Keratinocyte (primary cell): Measurements from ENCODE around the gene TRABD2B. TPM values are rescaled to one million over a fixed set of nuclear protein-coding genes. Genes with fewer than 3 reads are reported as not detected.

Experiments
- DNase-seq: peaks from one replicate; pipeline ENCODE4 v3.0.0-alpha.2; 2011; ENCODE audit warnings: low read depth, missing footprints, low spot score
- FAIRE-seq: peaks from 2 replicates; lab custom pipeline; 2011; peaks lifted over from hg19 to GRCh38; lab: Jason Lieb, UNC
- H2AFZ ChIP-seq: 2 replicates; pipeline ENCODE4 v1.6.0; 2012; ENCODE audit warnings: low read length, control low read depth, inconsistent platforms; ENCODE audit not compliant: control insufficient read depth
- H3K27ac ChIP-seq: 2 replicates; pipeline ENCODE4 v1.5.1; 2011; ENCODE audit warnings: low read length; ENCODE audit not compliant: control insufficient read depth, insufficient read depth
- H3K27me3 ChIP-seq: 3 replicates; pipeline ENCODE4 v1.6.0; 2011; ENCODE audit warnings: low read length; ENCODE audit not compliant: control insufficient read depth, insufficient read depth; ENCODE audit errors: extremely low read depth
- H3K36me3 ChIP-seq, 2 experiments: 2 replicates in 1 of 2; 3 replicates in 1 of 2; pipeline ENCODE4 v1.5.1; 2011; ENCODE audit warnings: low read length in 2 of 2, mild to moderate bottlenecking in 1 of 2; ENCODE audit not compliant: control insufficient read depth in 2 of 2, insufficient read depth in 2 of 2; ENCODE audit errors: extremely low read depth in 1 of 2
- H3K4me1 ChIP-seq: 3 replicates; pipeline ENCODE4 v1.5.1; 2011; ENCODE audit warnings: low read length; ENCODE audit not compliant: control insufficient read depth, insufficient read depth; ENCODE audit errors: extremely low read depth
- H3K4me2 ChIP-seq: 3 replicates; pipeline ENCODE4 v1.6.0; 2011; ENCODE audit warnings: low read depth, low read length; ENCODE audit not compliant: control insufficient read depth, insufficient read depth; ENCODE audit errors: extremely low read depth
- H3K4me3 ChIP-seq, 3 experiments: fragments of 200-600 bp in 1 of 3; sonication (generic) in 1 of 3; 2 replicates in 2 of 3; 3 replicates in 1 of 3; pipeline ENCODE4 v1.5.1; 2011 to 2016; ENCODE audit warnings: low read length in 3 of 3, mild to moderate bottlenecking in 3 of 3, control low read depth in 2 of 3, inconsistent platforms in 1 of 3, low read depth in 1 of 3, mixed read lengths in 1 of 3, mixed run types in 1 of 3, moderate library complexity in 1 of 3; ENCODE audit not compliant: control insufficient read depth in 2 of 3, insufficient read depth in 2 of 3; ENCODE audit errors: extremely low read depth in 1 of 3
- H3K79me2 ChIP-seq: 2 replicates; pipeline ENCODE4 v1.6.0; 2012; ENCODE audit warnings: low read length; ENCODE audit not compliant: control insufficient read depth, insufficient read depth
- H3K9ac ChIP-seq: 3 replicates; pipeline ENCODE4 v1.6.0; 2011; ENCODE audit warnings: low read length; ENCODE audit not compliant: control insufficient read depth, insufficient read depth; ENCODE audit errors: extremely low read depth
- H3K9me1 ChIP-seq: 3 replicates; pipeline ENCODE4 v1.6.0; 2011; ENCODE audit warnings: low read length; ENCODE audit not compliant: control insufficient read depth, insufficient read depth; ENCODE audit errors: extremely low read depth
- H3K9me3 ChIP-seq: 2 replicates; pipeline ENCODE4 v1.5.1; 2012; ENCODE audit warnings: low read depth, low read length; ENCODE audit not compliant: control insufficient read depth
- H4K20me1 ChIP-seq: 3 replicates; pipeline ENCODE4 v1.6.0; 2011; ENCODE audit warnings: low read length; ENCODE audit not compliant: control insufficient read depth, insufficient read depth; ENCODE audit errors: extremely low read depth
- EZH2 ChIP-seq: IDR thresholded peaks from one replicate; pipeline ENCODE4 v1.6.1; 2012; ENCODE audit warnings: inconsistent platforms, mild to moderate bottlenecking, low read length, moderate library complexity
- dilution Hi-C: fragments of 300-500 bp; cut with MboI; formaldehyde crosslinking; loops from one replicate; pipeline ENCODE4 v1.7.0; 2020; ENCODE audit warnings: low sequenced_read_pairs; ENCODE audit not compliant: extremely low pct_ligation_motif_present
- polyA plus RNA-seq, 5 experiments: library from polyadenylated mRNA; depleted of rRNA in 3 of 5; stranded (reverse) in 3 of 5; stranded (forward) in 1 of 5; unstranded in 1 of 5; fragments of >200 nt; gene quantifications; 1 replicate in 1 of 5; 2 replicates in 3 of 5; 3 replicates in 1 of 5; pipeline versions ENCODE4 v1.2.1 to v1.2.3, GENCODE V29; 2011 to 2012; ENCODE audit warnings: missing spikeins in 2 of 5, low read depth in 1 of 5, low replicate concordance in 1 of 5
- TF ChIP-seq, protein P1 (sequence below), 3 experiments: IDR thresholded peaks in 1 of 3; conservative IDR thresholded peaks in 1 of 3; optimal IDR thresholded peaks in 1 of 3; 2 replicates in 2 of 3; 3 replicates in 1 of 3; pipeline versions ENCODE3 to v1.5.1; 2011; ENCODE audit warnings: low read length in 3 of 3, mild to moderate bottlenecking in 3 of 3, moderate library complexity in 2 of 3, control low read depth in 1 of 3, inconsistent platforms in 1 of 3; ENCODE audit not compliant: insufficient read depth in 2 of 3; ENCODE audit errors: extremely low read depth in 1 of 3

The TRABD2B gene
- polyA plus RNA-seq, 1 donor (not counting 4 experiments of a cell fraction or from before 2014, with no cell fraction given), result 0.13 TPM

DNA sequence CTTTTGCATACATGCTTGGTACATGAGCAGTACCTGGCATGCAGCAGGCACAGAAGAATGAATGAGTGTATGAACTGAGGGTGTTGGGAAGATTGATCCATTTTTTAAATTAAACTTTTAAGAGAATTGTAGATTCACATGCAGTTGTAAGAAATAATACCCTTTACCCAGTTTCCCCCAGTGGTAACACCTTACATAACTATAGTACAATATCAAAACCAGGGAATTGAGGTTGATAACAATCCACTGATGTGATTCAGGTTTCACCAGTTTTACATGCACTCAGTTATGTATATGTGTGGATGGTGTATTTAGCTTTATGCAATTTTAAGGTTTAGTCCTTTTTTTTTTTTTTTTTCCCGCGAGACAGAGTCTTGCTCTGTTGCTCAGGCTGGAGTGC, 20.5 kb downstream of the TRABD2B start:
- Histone ChIP-seq H3K4me2 (no peak overlapping the region), H3K9ac (no peak overlapping the region), H3K27ac (no peak overlapping the region), H3K27me3 (no peaks in the 10 kb centered on the region), H3K4me1 (no peaks in the 10 kb centered on the region), H3K4me3 (no peak overlapping the region), H3K79me2 (no peaks in the 10 kb centered on the region), H3K36me3 (no peaks in the 10 kb centered on the region), H2AFZ (no peak overlapping the region), H3K9me1 (no peaks in the 10 kb centered on the region), H4K20me1 (no peaks in the 10 kb centered on the region), H3K9me3 (no peaks in the 10 kb centered on the region)
- dilution Hi-C loops, result no loop called here
- DNase-seq (no peak), FAIRE-seq (no peak)
- TF ChIP-seq, protein P1, sequence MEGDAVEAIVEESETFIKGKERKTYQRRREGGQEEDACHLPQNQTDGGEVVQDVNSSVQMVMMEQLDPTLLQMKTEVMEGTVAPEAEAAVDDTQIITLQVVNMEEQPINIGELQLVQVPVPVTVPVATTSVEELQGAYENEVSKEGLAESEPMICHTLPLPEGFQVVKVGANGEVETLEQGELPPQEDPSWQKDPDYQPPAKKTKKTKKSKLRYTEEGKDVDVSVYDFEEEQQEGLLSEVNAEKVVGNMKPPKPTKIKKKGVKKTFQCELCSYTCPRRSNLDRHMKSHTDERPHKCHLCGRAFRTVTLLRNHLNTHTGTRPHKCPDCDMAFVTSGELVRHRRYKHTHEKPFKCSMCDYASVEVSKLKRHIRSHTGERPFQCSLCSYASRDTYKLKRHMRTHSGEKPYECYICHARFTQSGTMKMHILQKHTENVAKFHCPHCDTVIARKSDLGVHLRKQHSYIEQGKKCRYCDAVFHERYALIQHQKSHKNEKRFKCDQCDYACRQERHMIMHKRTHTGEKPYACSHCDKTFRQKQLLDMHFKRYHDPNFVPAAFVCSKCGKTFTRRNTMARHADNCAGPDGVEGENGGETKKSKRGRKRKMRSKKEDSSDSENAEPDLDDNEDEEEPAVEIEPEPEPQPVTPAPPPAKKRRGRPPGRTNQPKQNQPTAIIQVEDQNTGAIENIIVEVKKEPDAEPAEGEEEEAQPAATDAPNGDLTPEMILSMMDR (optimal IDR thresholded peaks at IDR 0.05 in 1 of 3, IDR thresholded peaks at IDR 0.05 in 1 of 3, conservative IDR thresholded peaks at IDR 0.05 in 1 of 3; ENCODE audit: extremely low read depth in 1 of 3, insufficient read depth in 2 of 3, low read length in 3 of 3), result no peak
- no peak for TF ChIP-seq EZH2

DNA sequence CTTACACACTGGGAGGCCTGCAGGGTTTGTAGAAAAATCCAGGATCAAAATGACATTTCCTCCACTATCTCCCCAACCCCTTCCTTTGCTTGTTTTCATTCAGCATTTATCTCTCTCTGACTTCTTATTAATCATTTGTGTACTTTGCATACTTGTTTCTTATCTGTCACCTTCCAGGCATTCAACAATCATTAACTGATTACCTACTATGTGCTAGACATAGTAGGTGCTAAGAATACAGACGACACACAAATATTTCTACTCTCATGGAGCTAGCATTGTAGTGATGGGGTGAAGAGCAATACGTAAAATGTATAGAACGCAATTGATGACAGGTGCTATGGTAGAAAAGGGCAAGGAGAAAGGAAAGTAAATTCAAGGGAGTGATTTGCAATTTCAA, 20.9 kb downstream of the TRABD2B start:
- DNase-seq (no peak), FAIRE-seq (no peak)
- Histone ChIP-seq H3K36me3 (no peaks in the 10 kb centered on the region), H3K4me3 (no peak overlapping the region), H4K20me1 (no peaks in the 10 kb centered on the region), H3K9ac (no peak overlapping the region), H3K79me2 (no peaks in the 10 kb centered on the region), H3K4me1 (no peaks in the 10 kb centered on the region), H2AFZ (no peak overlapping the region), H3K9me3 (no peaks in the 10 kb centered on the region), H3K27ac (no peak overlapping the region), H3K9me1 (no peaks in the 10 kb centered on the region), H3K4me2 (no peak overlapping the region), H3K27me3 (no peaks in the 10 kb centered on the region)
- dilution Hi-C loops, result no loop called here
- no peak for TF ChIP-seq EZH2

- dilution Hi-C loops, result no loop called here
- H4K20me1 ChIP-seq, result no peaks in the 10 kb centered on the region
- FAIRE-seq (no peak), DNase-seq (no peak)
- H3K36me3 ChIP-seq, result no peaks in the 10 kb centered on the region
- no peaks in the 10 kb centered on the region for H3K9me3 ChIP-seq
- H3K4me1 ChIP-seq, result no peaks in the 10 kb centered on the region
- H3K27me3 ChIP-seq, result no peaks in the 10 kb centered on the region
- H3K4me3 ChIP-seq, result no peak overlapping the region
- no peaks in the 10 kb centered on the region for H3K79me2 ChIP-seq
- TF ChIP-seq, protein P1 (optimal IDR thresholded peaks at IDR 0.05 in 1 of 3, IDR thresholded peaks at IDR 0.05 in 1 of 3, conservative IDR thresholded peaks at IDR 0.05 in 1 of 3; ENCODE audit: extremely low read depth in 1 of 3, insufficient read depth in 2 of 3, low read length in 3 of 3), result no peak
- TF ChIP-seq EZH2, result no peak
- H3K27ac ChIP-seq, result no peak overlapping the region
- H3K9me1 ChIP-seq, result no peaks in the 10 kb centered on the region
- H3K4me2 ChIP-seq, result no peak overlapping the region
- H2AFZ ChIP-seq, result no peak overlapping the region
- no peak overlapping the region for H3K9ac ChIP-seq
Observed at GRCh38 chr1:47975302-47975921, 21.8 kb downstream of the TRABD2B start.
